ENCODE data around the gene AP5S1.
A peak's percentile ranks its signal among the peaks of the same experiment; 100 is the strongest.
"Not testable (repeated sequence)": the region's sequence is repeated elsewhere in the genome, so short reads cannot be mapped to it uniquely, and the experiment has no call there.

The AP5S1 gene

DNA sequence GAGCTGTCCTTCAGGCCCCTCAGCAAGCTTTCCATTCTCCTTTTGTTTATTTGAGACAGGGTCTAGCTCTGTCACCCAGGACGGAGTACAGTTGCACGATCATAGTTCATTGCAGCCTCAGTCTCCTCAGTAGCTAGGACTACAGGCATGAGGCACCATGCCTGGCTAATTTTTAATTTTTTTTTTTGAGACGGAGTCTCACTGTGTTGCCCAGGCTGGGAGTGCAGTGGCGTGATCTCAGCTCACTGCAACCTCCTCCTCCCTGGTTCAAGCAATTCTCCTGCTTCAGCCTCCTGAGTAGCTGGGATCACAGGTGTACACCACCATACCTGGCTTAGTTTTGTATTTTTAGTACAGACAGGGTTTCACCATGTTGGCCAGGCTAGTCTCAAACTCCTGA is 31.1 kb upstream of the AP5S1 start:
- not testable (repeated sequence) for DNase-seq (ENCODE audit: low spot score)

DNA sequence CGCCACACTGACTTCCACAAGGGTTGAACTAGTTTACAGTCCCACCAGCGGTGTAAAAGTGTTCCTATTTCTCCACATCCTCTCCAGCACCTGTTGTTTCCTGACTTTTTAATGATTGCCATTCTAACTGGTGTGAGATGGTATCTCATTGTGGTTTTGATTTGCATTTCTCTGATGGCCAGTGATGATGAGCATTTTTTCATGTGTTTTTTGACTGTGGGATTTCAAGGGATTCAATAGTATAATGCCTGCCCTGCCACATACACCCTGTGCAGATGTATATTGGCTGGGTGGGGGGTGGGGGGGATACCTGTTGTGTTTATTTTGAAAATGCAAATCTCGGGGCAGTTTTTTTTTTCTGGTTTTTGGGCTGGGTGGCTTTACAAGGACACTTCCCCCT is 26.2 kb upstream of the AP5S1 start:
- not testable (repeated sequence) for DNase-seq (ENCODE audit: low spot score)

- no peak for DNase-seq (ENCODE audit: low spot score)
Observed at GRCh38 chr20:3794701-3795420, 25.5 kb upstream of the AP5S1 start.

DNA sequence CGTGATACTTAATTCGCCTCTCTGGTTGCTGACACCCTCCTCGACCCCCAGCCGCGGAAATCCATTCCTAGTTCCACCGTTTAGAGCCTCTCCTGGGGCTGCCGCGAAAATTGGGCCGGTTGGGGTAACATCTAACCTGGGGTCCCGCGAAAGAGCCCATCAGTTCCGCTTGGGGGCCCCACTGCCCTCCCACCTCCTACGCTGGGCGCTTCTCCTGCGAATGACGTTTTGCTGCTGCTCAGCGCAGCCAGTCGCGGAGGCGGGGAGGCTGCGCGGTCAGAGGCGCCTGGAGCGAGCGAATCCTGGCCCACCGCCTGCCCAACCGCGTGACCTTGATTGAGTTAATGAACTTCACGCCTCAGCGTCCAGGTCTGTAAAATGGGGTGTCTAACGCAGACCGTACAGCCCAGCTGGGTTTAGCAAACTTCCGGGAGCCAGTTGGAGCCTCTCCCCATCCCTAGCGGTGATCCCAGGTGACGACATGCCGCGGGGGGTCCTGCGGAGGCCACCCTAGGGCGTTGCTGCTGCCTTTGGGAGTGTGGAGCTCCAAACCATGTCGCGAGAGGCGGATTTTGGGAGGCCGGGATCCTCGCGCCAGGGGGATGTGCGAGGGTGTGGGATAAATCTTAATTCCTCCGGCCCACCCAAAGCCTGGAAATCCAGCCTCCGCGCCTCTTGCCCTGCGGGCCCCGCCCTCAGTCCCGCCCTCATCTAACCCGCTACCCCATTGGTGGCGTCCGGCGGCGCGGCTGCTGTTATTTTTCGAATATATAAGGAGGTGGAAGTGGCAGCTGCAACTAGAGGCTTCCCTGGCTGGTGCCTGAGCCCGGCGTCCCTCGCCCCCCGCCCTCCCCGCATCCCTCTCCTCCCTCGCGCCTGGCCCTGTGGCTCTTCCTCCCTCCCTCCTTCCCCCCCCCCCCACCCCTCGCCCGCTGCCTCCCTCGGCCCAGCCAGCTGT is 24.6 kb upstream of the AP5S1 start, which contains the start of gene CDC25B:
CDC25B (plus strand) TSS at position 800 of the 958 bp plus-strand sequence. CDS start 222 bp downstream, outside the sequence.
- DNase-seq (ENCODE audit: low spot score), result peak; percentile 97

DNA sequence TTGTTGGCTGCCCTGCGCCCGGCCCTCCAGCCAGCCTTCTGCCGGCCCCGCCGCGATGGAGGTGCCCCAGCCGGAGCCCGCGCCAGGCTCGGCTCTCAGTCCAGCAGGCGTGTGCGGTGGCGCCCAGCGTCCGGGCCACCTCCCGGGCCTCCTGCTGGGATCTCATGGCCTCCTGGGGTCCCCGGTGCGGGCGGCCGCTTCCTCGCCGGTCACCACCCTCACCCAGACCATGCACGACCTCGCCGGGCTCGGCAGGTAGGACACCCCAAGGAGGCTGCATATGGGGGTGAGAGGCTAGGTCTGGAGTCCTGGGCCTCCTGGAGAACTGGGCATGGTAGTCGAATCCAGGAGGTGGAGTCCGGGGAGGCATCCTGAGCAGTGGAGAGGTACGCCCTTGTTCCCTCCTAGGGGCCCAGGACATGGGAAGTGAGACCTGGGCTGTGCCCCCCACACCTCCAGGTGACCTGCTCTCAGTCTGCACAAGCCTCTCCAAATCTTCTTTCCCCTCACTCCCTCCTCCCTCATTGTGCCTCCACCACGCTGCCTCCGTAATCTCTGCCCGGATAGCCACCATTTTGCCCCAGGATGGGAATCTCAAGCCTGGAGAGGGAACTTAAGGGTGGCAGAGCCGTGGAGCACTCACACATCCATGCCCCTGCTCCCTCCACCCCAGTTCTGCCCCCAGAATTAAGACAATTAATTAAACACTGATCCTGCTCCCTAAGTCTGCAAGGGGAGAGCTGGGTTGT is 23.7 kb upstream of the AP5S1 start:
- no peak for DNase-seq (ENCODE audit: low spot score)

DNA sequence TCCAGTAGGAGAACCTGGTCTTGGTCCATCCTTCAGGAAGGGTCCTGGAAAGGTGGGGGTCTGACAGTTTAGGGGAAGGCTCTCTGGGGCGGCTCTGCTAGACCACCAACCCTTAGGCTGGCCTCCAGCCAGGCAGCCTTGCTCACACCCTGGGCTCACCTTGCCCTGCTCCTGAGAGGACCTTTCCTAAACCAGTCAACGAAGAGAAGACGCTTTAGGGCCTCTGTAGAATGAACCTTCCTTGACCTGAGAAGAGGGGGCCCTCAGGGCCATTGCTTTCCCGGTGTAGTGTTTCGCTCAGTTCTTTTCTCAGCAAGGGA is 23.2 kb upstream of the AP5S1 start:
- no peak for DNase-seq (ENCODE audit: low spot score)

DNA sequence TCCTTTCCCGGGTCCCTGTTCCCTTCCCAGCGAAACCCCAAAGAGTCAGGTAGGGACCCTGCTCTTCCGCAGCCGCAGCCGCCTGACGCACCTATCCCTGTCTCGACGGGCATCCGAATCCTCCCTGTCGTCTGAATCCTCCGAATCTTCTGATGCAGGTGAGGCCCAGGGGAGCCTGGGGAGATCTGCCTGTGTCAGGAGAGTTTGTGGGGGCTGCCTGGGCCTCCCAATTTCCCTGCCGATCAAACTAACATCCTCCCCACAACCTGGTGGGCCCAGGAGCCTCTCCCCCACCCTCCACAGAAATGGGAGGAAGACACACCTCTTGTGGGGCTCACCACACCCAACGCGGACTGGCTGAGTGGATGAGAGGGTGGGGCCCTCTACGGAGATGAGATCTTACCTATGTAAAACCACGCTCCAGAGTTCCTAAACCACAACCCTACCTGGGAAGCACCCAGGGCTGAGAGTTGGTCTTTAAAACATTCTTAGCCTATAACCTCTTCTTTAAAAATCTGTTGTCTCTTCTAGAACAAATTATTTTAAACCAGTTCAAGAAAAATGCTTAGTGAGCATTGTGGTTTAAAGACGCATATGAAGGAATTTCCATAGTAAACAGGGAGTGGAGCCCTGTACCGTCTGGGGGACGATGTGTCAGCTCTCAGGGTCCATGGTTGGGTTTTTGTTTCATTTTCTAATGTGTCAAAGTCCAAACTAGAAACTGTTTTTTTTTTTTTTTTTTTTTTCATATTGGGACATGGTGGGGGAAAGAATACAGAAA is 22.6 kb upstream of the AP5S1 start:
- DNase-seq (ENCODE audit: low spot score), result peak; percentile 82

- no peak for DNase-seq (ENCODE audit: low spot score)
Observed at GRCh38 chr20:3798373-3798768, 22.0 kb upstream of the AP5S1 start.

DNA sequence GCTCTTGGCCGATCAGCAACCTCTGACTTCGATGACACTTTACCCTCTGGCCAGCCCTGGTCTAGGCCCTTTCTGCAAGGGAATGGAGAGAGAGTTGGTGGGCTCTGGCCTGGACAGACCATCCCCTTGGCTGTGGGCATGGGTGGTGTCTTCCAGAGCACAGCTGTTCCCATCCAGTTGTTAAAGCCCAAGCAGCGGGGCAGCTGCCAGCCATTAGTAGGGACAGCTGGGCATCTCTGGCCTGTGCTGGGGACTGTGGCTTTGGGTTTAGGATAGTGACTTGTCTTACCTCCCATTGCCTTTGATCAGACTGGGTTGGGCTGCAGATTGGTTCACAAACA is 21.5 kb upstream of the AP5S1 start:
- no peak for DNase-seq (ENCODE audit: low spot score)

DNA sequence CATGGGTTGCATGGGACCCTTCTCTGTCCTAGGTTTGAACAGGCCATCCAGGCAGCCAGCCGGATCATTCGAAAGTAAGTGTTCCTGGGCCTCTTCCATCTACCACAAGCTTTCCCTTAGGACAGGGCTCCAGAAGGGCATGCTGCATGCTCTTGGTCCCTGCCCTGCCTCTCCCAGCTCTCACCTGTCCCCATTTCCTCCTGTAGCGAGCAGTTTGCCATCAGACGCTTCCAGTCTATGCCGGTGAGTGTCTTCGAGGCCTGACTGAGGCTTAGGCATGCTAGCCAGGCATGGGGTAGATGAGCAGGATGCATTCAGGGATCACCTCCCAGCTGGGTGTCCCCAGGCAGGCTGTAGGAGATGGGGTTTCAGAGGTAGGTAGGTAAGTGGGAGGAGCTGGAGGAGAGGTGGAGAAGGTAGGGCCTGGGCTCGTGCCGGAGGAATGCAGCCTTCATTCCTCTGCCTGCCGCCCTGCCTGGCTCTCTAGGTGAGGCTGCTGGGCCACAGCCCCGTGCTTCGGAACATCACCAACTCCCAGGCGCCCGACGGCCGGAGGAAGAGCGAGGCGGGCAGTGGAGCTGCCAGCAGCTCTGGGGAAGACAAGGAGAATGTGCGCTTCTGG is 20.0 kb upstream of the AP5S1 start:
- no peak for DNase-seq (ENCODE audit: low spot score)

DNA sequence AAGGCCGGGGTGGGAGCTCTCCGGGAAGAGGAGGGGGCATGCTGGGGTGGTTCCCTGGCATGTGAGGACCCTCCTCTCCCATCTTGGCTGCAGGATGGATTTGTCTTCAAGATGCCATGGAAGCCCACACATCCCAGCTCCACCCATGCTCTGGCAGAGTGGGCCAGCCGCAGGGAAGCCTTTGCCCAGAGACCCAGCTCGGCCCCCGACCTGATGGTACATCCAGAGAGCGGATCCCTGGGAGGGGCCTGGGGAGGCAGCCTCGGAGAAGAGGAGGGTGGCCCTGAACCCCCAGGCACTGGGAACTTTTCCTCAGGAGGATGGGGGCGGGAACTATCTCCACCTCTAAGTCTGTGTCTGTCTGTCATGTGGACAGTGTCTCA is 19.5 kb upstream of the AP5S1 start:
- DNase-seq (ENCODE audit: low spot score), result no peak

DNA sequence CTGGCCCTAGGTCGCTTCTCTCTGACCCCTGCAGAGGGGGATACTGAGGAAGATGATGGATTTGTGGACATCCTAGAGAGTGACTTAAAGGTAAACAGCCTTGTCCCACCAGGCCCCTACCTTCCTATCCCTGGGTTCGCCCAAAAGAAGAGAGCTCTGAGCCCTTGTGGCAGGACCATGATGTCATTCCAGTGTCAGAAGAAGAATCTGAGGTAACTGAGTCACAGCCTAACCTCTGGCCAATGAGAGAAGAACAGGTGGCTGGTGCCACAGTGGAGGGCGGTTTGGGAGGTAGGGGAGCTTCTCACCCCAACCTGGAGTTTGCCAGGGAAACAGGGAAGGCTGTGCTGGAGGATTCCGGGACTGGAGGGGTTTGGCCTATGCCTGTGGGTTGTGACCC is 19.0 kb upstream of the AP5S1 start:
- DNase-seq (ENCODE audit: low spot score), result no peak

- no peak for DNase-seq (ENCODE audit: low spot score)
Observed at GRCh38 chr20:3801846-3802245, 18.5 kb upstream of the AP5S1 start.

DNA sequence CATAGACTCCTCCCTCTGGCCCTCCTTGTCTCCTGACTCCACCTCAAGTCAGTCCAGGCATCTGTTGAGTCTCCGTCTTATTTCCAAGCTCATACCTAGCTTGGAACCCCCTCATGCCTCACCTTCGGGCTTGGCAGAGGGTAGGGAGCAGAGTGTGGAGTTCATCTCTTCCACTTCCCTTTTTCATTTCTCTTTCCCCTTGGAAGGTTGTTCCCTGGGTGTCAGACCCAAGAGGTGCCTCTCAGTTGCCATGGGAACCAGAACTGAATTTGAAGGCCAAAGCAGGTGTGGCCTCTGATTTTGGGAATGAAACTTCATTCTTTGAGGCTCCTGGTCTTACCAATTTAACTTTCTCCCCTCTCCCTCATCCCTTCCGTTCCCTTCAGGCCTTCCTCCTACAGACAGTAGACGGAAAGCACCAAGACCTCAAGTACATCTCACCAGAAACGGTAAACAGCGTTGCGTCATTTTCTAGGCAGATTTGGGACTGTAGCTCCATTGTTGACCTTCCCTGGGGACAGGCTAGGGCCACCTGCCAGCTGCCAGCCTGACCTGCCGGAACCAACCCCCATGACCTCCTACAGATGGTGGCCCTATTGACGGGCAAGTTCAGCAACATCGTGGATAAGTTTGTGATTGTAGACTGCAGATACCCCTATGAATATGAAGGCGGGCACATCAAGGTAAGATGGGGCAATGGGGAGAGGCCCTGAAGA is 17.7 kb upstream of the AP5S1 start:
- no peak for DNase-seq (ENCODE audit: low spot score)

DNA sequence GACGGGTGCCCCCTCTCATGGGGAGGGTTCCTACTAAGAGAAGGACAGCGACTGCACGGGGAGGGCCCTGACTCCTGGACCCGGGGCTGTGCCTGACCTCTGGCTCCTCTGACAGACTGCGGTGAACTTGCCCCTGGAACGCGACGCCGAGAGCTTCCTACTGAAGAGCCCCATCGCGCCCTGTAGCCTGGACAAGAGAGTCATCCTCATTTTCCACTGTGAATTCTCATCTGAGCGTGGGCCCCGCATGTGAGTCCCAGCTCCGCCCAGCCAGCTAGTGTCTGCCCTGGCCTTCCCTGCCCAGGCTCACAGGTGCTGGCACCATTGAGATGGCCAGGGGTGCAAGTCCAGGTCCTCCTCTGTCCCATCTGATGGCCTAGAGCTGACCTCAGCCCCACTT is 17.1 kb upstream of the AP5S1 start:
- no peak for DNase-seq (ENCODE audit: low spot score)

GRCh38 chr20:3803854-3804253 is 16.5 kb upstream of the AP5S1 start:
- no peak for DNase-seq (ENCODE audit: low spot score)

GRCh38 chr20:3804254-3804751 is 16.0 kb upstream of the AP5S1 start:
- DNase-seq (ENCODE audit: low spot score), result no peak

GRCh38 chr20:3804781-3805180 is 15.6 kb upstream of the AP5S1 start:
- DNase-seq (ENCODE audit: low spot score), result no peak

DNA sequence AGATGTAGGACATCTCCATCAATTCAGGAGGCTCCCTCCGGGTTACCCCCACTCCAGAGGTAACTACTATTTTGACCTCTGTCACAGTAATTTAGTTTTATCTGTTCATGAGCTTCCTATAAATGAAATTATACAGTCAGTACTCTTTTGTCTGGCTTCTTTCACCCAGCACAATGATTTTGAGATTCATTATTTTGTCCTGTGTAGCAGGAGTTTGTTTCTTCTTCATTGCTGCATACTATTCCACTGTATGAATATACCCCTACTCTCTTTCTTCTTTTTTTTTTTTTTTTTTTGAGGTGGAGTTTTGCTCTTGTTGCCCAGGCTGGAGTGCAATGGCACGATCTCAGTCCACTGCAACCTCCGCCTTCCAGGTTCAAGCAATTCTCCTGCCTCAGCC is 11.8 kb upstream of the AP5S1 start:
- DNase-seq (ENCODE audit: low spot score), result no peak

GRCh38 chr20:3811467-3812258 is 8.7 kb upstream of the AP5S1 start:
- DNase-seq (ENCODE audit: low spot score), result peak; percentile 98

Measured in hepatic stellate cell (primary cell).